Retina (tissue), 1 donor: ENCODE data around the gene LCN6.
A peak's percentile ranks its signal among the peaks of the same experiment; 100 is the strongest.
"Not testable (repeated sequence)": the region's sequence is repeated elsewhere in the genome, so short reads cannot be mapped to it uniquely, and the experiment has no call there.

ENCODE experiments used
- DNase-seq: peaks from one replicate; pipeline ENCODE4 v3.0.0-alpha.2; 2016

Gene LCN6

GRCh38 chr9:136782452-136782851, 34.1 kb upstream of the LCN6 start:
- no peak for DNase-seq

GRCh38 chr9:136779808-136780207, 31.5 kb upstream of the LCN6 start:
- DNase-seq = no peak

GRCh38 chr9:136777359-136777758, 29.0 kb upstream of the LCN6 start:
- DNase-seq = no peak

- DNase-seq = no peak
Measured at GRCh38 chr9:136776947-136777346, 28.6 kb upstream of the LCN6 start.

GRCh38 chr9:136775191-136775590, 26.9 kb upstream of the LCN6 start:
- DNase-seq = no peak

- DNase-seq = no peak
Measured at GRCh38 chr9:136774416-136775045, 26.2 kb upstream of the LCN6 start.

GRCh38 chr9:136773386-136774044, 25.2 kb upstream of the LCN6 start:
- DNase-seq = no peak

- no peak for DNase-seq
Measured at GRCh38 chr9:136771907-136772415, 23.6 kb upstream of the LCN6 start.

- peak; percentile 47 for DNase-seq
Measured at GRCh38 chr9:136769710-136770191, 21.4 kb upstream of the LCN6 start.

GRCh38 chr9:136766410-136767120, 18.2 kb upstream of the LCN6 start:
- DNase-seq = peak; percentile 61

- DNase-seq = not testable (repeated sequence)
Measured at GRCh38 chr9:136765745-136766409, 17.6 kb upstream of the LCN6 start.

GRCh38 chr9:136765041-136765440, 16.7 kb upstream of the LCN6 start:
- DNase-seq = no peak

GRCh38 chr9:136764301-136764891, 16.1 kb upstream of the LCN6 start, which contains the start of gene LCN15:
LCN15 (minus strand) TSS chr9:136764518; CDS start chr9:136764488, 30 bp downstream.
- no peak for DNase-seq

GRCh38 chr9:136763649-136764035, 15.3 kb upstream of the LCN6 start:
- DNase-seq = no peak

- peak; percentile 57 for DNase-seq
Measured at GRCh38 chr9:136762915-136763648, 14.8 kb upstream of the LCN6 start.

- DNase-seq = no peak
Measured at GRCh38 chr9:136762221-136762691, 13.9 kb upstream of the LCN6 start.

- no peak for DNase-seq
Measured at GRCh38 chr9:136761545-136761981, 13.2 kb upstream of the LCN6 start.

- peak; percentile 61 for DNase-seq
Measured at GRCh38 chr9:136760834-136761544, 12.7 kb upstream of the LCN6 start.

GRCh38 chr9:136760424-136760823, 12.1 kb upstream of the LCN6 start:
- DNase-seq = no peak

- no peak for DNase-seq
Measured at GRCh38 chr9:136759436-136760325, 11.4 kb upstream of the LCN6 start.
